Neural cell (in vitro differentiated cells): ENCODE data around the gene NTNG1. TPM values are rescaled to one million over a fixed set of nuclear protein-coding genes. Genes with fewer than 3 reads are reported as not detected.

Experiments
- H2AFZ ChIP-seq: fragments of 200-600, 300-800 bp; sonication (generic), shearing (Covaris generic); 2 replicates; pipeline ENCODE4 v1.6.0; 2014; ENCODE audit warnings: low read depth, mild to moderate bottlenecking, antibody characterized with exemption, low read length, moderate library complexity
- H3F3A ChIP-seq: fragments of 200-600 bp; shearing (Covaris generic); 2 replicates; pipeline ENCODE4 v1.6.1; 2016; ENCODE audit warnings: mild to moderate bottlenecking, moderate library complexity, mixed read lengths, antibody characterized with exemption, low read length; ENCODE audit not compliant: insufficient read depth, poor library complexity, severe bottlenecking
- H3K27ac ChIP-seq: fragments of 200-600, 300-800 bp; sonication (generic), shearing (Covaris generic); 2 replicates; pipeline ENCODE4 v1.5.1; 2014; ENCODE audit warnings: mild to moderate bottlenecking, low read length, moderate library complexity
- H3K27me3 ChIP-seq: fragments of 300-800, 200-600 bp; sonication (generic), shearing (Covaris generic); 2 replicates; pipeline ENCODE4 v1.6.0; 2014; ENCODE audit warnings: mild to moderate bottlenecking, low read depth, low read length, moderate library complexity; ENCODE audit not compliant: insufficient read depth
- H3K36me3 ChIP-seq: fragments of 300-800, 200-600 bp; sonication (generic), shearing (Covaris generic); 2 replicates; pipeline ENCODE4 v1.5.1; 2014; ENCODE audit warnings: mild to moderate bottlenecking, antibody characterized with exemption, low read length, moderate library complexity; ENCODE audit not compliant: insufficient read depth
- H3K4me2 ChIP-seq: fragments of 300-800, 200-600 bp; sonication (generic), shearing (Covaris generic); 2 replicates; pipeline ENCODE4 v1.6.0; 2014; ENCODE audit warnings: mild to moderate bottlenecking, low read length
- H3K4me3 ChIP-seq: fragments of 300-800, 200-600 bp; sonication (generic), shearing (Covaris generic); 2 replicates; pipeline ENCODE4 v1.5.1; 2014; ENCODE audit warnings: mild to moderate bottlenecking, low read length, moderate library complexity
- H3K79me2 ChIP-seq: fragments of 200-600 bp; shearing (Covaris generic); replicated peaks from 2 replicates; pipeline ENCODE4 v1.6.0; 2014; ENCODE audit warnings: mild to moderate bottlenecking, low read length, moderate library complexity; ENCODE audit not compliant: insufficient read depth
- H3K9ac ChIP-seq: fragments of 300-800, 200-600 bp; sonication (generic), shearing (Covaris generic); 2 replicates; pipeline ENCODE4 v1.6.1; 2016; ENCODE audit warnings: mild to moderate bottlenecking, low read length, mixed read lengths
- H3K9me2 ChIP-seq: fragments of 200-600 bp; shearing (Covaris generic); 2 replicates; pipeline ENCODE4 v1.6.1; 2016; ENCODE audit warnings: mild to moderate bottlenecking, low read length, mixed read lengths; ENCODE audit not compliant: insufficient read depth
- H3K9me3 ChIP-seq: fragments of 200-600, 300-800 bp; sonication (generic), shearing (Covaris generic); 2 replicates; pipeline ENCODE4 v1.6.1; 2016; ENCODE audit warnings: mild to moderate bottlenecking, mixed run types, low read length, moderate library complexity, mixed read lengths
- H4K20me1 ChIP-seq: fragments of 200-600 bp; shearing (Covaris generic); 2 replicates; pipeline ENCODE4 v1.6.1; 2016; ENCODE audit warnings: mild to moderate bottlenecking, mixed run types; ENCODE audit not compliant: insufficient read depth
- CTCF ChIP-seq: fragments of 450-650 bp; IDR thresholded peaks from 2 replicates; pipeline ENCODE4 v1.5.1; 2014; ENCODE audit warnings: antibody characterized with exemption, mild to moderate bottlenecking, moderate library complexity; ENCODE audit not compliant: poor library complexity, severe bottlenecking
- EP300 ChIP-seq: fragments of 450-650 bp; conservative IDR thresholded peaks from 2 replicates; pipeline ENCODE4 v1.6.1; 2014; ENCODE audit warnings: antibody characterized with exemption, mild to moderate bottlenecking, moderate library complexity; ENCODE audit not compliant: poor library complexity, severe bottlenecking
- EZH2 ChIP-seq: fragments of 200-600, 300-800 bp; shearing (Covaris generic), sonication (generic); IDR thresholded peaks from 2 replicates; pipeline ENCODE4 v1.6.1; 2014; ENCODE audit warnings: antibody characterized with exemption, low read length, borderline replicate concordance, mild to moderate bottlenecking; ENCODE audit not compliant: insufficient read depth, poor library complexity, severe bottlenecking
- MXI1 ChIP-seq: fragments of 450-650 bp; conservative IDR thresholded peaks from 2 replicates; pipeline ENCODE4 v1.6.1; 2014; ENCODE audit warnings: antibody characterized with exemption, mild to moderate bottlenecking; ENCODE audit not compliant: poor library complexity, severe bottlenecking
- POLR2AphosphoS5 ChIP-seq: IDR thresholded peaks from 2 replicates; pipeline ENCODE4 v1.6.1; 2012
- RAD21 ChIP-seq: fragments of 450-650 bp; conservative IDR thresholded peaks from 2 replicates; pipeline ENCODE4 v1.6.1; 2014; ENCODE audit warnings: antibody characterized with exemption, mild to moderate bottlenecking, moderate library complexity
- REST ChIP-seq: IDR thresholded peaks from 2 replicates; pipeline ENCODE4 v1.6.1; 2012; ENCODE audit warnings: borderline replicate concordance
- SMC3 ChIP-seq: fragments of 450-650 bp; conservative IDR thresholded peaks from 2 replicates; pipeline ENCODE4 v1.6.1; 2014; ENCODE audit warnings: antibody characterized with exemption, mild to moderate bottlenecking, moderate library complexity; ENCODE audit not compliant: poor library complexity
- TAF1 ChIP-seq: IDR thresholded peaks from 2 replicates; pipeline ENCODE4 v1.6.1; 2012; ENCODE audit warnings: low read depth
- polyA plus RNA-seq: library from polyadenylated mRNA; depleted of rRNA; stranded (reverse); fragments of >200 nt; gene quantifications from 2 replicates; pipeline ENCODE4 v1.2.3, GENCODE V29; 2014

NTNG1 gene
- polyA plus RNA-seq, 1 donor from 2014 or later, result not detected

- Histone ChIP-seq H3K4me3 (no peak overlapping the region), H3K4me2 (no peak overlapping the region), H3K9me2 (no peaks in the 10 kb centered on the region), H3F3A (no peaks in the 10 kb centered on the region), H3K27ac (no peak overlapping the region), H3K27me3 (no peaks in the 10 kb centered on the region), H3K36me3 (no peaks in the 10 kb centered on the region), H3K9me3 (no peaks in the 10 kb centered on the region), H4K20me1 (no peaks in the 10 kb centered on the region), H2AFZ (no peak overlapping the region), H3K9ac (no peak overlapping the region), H3K79me2 (no peaks in the 10 kb centered on the region)
- TF ChIP-seq CTCF (no peak), SMC3 (no peak), EP300 (no peak), TAF1 (no peak), REST (no peak), EZH2 (no peak), MXI1 (no peak), RAD21 (no peak), POLR2AphosphoS5 (no peak)
Measured at GRCh38 chr1:107526524-107527198, 385.8 kb downstream of the NTNG1 start.

DNA sequence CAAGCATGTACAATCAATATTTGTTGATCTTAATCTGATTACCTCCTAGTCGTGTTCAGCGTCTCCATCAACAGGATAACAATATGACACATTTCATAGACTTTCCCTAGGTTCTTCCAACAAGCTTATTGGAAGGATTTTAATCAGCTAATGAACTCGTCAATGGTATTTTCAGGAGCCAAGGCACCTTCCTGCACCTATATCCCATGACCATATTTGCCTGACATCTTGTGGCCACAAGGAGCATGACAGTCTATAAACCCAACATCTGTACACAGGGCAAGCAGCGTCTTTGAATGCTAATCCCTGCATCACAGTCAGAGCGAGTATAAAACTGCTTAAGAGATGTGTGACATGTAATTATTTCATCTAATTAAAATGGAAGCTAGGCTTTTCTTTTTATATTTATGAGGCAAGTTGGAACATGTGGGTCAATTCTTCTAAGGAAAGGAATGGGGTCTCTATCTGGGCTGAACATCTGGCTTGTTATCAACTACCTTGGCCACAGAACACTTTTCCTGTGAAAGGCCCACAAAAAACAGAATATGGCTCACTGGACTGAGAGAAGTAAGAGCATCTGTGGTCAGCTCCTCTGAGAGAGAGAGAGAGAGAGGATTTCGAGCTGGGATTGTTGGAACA, 388.8 kb downstream of the NTNG1 start:
- Histone ChIP-seq H3K4me3 (no peak overlapping the region), H3K79me2 (no peaks in the 10 kb centered on the region), H3K4me2 (no peak overlapping the region), H3K9me2 (no peaks in the 10 kb centered on the region), H3K9me3 (no peaks in the 10 kb centered on the region), H3K9ac (no peak overlapping the region), H2AFZ (no peak overlapping the region), H4K20me1 (no peaks in the 10 kb centered on the region), H3F3A (no peaks in the 10 kb centered on the region), H3K27me3 (no peaks in the 10 kb centered on the region), H3K36me3 (no peaks in the 10 kb centered on the region), H3K27ac (no peak overlapping the region)
- TF ChIP-seq SMC3, result peak; percentile 92
- peak; percentile 93 for TF ChIP-seq CTCF
- peak; percentile 95 for TF ChIP-seq RAD21
- no peak for TF ChIP-seq TAF1
